Stomach (tissue), 4 donors: ENCODE data around the gene SIRT2.

Source experiments
- POLR2A ChIP-seq, 4 donors: fragments of 450-650 bp; IDR thresholded peaks; one replicate each; pipeline ENCODE4 v1.6.1; 2016; ENCODE audit warnings: antibody characterized with exemption in 4 of 4, control low read depth in 2 of 4, mild to moderate bottlenecking in 1 of 4, moderate library complexity in 1 of 4
- POLR2AphosphoS5 ChIP-seq, 3 donors: sonication (generic); formaldehyde crosslinking; IDR thresholded peaks; one replicate each; pipeline ENCODE4 v1.6.1; 2016; ENCODE audit warnings: antibody characterized with exemption in 3 of 3
- TF ChIP-seq, protein P1 (sequence below), 7 experiments: fragments of 450-650 bp in 4 of 7; fragments of 200-600 bp in 3 of 7; sonication (generic) in 3 of 7; IDR thresholded peaks; one replicate each; pipeline ENCODE4 v1.5.1; 2016 to 2019; ENCODE audit warnings: antibody characterized with exemption in 7 of 7, control low read depth in 2 of 7, mild to moderate bottlenecking in 1 of 7

DNA sequence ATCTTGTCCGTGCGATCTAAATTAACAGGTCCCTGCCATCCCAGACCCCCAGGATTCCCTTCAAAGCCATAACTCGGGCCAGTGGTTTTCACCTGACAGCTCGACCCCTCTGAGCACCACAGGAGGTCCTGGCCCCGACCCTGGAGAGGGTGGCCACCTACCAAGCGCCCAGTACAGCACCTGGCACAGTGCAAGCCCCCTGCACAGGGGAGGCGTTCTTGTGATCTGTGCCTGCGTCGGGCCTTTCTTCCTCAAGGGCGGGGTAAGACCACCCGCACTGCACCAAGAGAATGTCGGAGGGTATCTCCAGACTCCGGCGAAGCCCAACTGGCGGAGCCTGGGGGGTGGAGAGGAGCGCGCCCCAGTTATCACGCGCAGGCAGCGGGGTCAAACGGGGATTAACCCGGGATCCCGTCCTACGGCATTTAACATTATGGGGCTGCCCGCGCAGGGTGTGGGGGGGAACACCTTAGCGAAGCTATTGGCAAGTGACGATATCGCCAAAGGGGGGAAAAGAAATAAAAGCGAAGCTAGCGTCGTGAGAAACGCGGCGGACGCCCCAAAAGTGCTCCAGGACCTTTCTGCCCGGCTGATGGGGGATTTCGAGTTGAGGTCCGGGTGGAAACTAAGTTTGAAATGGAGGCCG lies 48.3 kb downstream of the SIRT2 start:
- TF ChIP-seq POLR2A (IDR thresholded peaks at IDR 0.05) = no peak
- TF ChIP-seq POLR2AphosphoS5 (IDR thresholded peaks at IDR 0.05) = no peak
- TF ChIP-seq, protein P1, sequence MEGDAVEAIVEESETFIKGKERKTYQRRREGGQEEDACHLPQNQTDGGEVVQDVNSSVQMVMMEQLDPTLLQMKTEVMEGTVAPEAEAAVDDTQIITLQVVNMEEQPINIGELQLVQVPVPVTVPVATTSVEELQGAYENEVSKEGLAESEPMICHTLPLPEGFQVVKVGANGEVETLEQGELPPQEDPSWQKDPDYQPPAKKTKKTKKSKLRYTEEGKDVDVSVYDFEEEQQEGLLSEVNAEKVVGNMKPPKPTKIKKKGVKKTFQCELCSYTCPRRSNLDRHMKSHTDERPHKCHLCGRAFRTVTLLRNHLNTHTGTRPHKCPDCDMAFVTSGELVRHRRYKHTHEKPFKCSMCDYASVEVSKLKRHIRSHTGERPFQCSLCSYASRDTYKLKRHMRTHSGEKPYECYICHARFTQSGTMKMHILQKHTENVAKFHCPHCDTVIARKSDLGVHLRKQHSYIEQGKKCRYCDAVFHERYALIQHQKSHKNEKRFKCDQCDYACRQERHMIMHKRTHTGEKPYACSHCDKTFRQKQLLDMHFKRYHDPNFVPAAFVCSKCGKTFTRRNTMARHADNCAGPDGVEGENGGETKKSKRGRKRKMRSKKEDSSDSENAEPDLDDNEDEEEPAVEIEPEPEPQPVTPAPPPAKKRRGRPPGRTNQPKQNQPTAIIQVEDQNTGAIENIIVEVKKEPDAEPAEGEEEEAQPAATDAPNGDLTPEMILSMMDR (IDR thresholded peaks at IDR 0.05) = peak in 1 of 7 experiments; percentile 24
